Stomach (tissue), 4 donors: ENCODE measurements around the gene SOX3.

Source experiments
- CTCF ChIP-seq, 7 experiments: fragments of 450-650 bp in 4 of 7; fragments of 200-600 bp in 3 of 7; sonication (generic) in 3 of 7; IDR thresholded peaks; one replicate each; pipeline ENCODE4 v1.5.1; 2016 to 2019; ENCODE audit warnings: antibody characterized with exemption in 7 of 7, control low read depth in 2 of 7, mild to moderate bottlenecking in 1 of 7
- EP300 ChIP-seq: sonication (generic); formaldehyde crosslinking; IDR thresholded peaks from one replicate; pipeline ENCODE4 v1.6.1; 2017; ENCODE audit warnings: antibody characterized with exemption
- POLR2A ChIP-seq, 4 donors: fragments of 450-650 bp; IDR thresholded peaks; one replicate each; pipeline ENCODE4 v1.6.1; 2016; ENCODE audit warnings: antibody characterized with exemption in 4 of 4, control low read depth in 2 of 4, mild to moderate bottlenecking in 1 of 4, moderate library complexity in 1 of 4
- POLR2AphosphoS5 ChIP-seq, 3 donors: sonication (generic); formaldehyde crosslinking; IDR thresholded peaks; one replicate each; pipeline ENCODE4 v1.6.1; 2016; ENCODE audit warnings: antibody characterized with exemption in 3 of 3

GRCh38 chrX:140477987-140478386, 26.9 kb downstream of the SOX3 start:
- TF ChIP-seq CTCF (IDR thresholded peaks at IDR 0.05) (no peak), POLR2A (IDR thresholded peaks at IDR 0.05) (no peak), POLR2AphosphoS5 (IDR thresholded peaks at IDR 0.05) (no peak), EP300 (no peak)
